PC-3 (cell line): ENCODE results near the gene SNX8.

ENCODE experiments used
- EZH2 ChIP-seq: fragments of 300-600 bp; sonication (generic); IDR thresholded peaks from one replicate; pipeline ENCODE4 v1.6.1; 2017; ENCODE audit warnings: antibody characterized with exemption, mild to moderate bottlenecking, low read length; ENCODE audit not compliant: unreplicated experiment
- EZH2phosphoT487 ChIP-seq: fragments of 300-600 bp; sonication (generic); IDR thresholded peaks from 2 replicates; pipeline ENCODE4 v1.6.1; 2018; ENCODE audit warnings: mild to moderate bottlenecking, antibody characterized with exemption, low read length, borderline replicate concordance
- TF ChIP-seq, protein P1 (sequence below): fragments of 300-600 bp; sonication (generic); conservative IDR thresholded peaks from 2 replicates; pipeline ENCODE4 v1.5.1; 2017; ENCODE audit warnings: antibody characterized with exemption, low read depth, mild to moderate bottlenecking, low read length

DNA sequence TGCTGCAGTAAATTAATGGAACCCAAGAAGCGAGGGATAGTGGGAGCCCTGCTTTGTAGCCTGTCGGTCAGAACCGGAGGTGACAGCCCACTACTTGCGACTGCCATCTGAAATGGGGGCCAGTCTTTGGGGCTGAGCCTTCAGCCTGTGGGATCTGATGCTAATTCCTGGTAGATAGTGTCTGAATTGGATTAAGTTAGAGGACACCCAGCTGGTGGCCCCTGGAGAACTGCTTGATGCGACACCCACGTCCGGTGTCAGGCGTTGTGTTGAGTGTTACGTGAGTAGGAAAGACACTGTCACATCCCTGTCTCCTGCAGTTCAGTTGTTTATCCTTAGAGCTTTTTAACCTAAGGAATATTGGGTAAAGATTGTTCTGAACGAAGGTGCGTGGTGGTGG, 45.4 kb upstream of the SNX8 start:
- TF ChIP-seq, protein P1, sequence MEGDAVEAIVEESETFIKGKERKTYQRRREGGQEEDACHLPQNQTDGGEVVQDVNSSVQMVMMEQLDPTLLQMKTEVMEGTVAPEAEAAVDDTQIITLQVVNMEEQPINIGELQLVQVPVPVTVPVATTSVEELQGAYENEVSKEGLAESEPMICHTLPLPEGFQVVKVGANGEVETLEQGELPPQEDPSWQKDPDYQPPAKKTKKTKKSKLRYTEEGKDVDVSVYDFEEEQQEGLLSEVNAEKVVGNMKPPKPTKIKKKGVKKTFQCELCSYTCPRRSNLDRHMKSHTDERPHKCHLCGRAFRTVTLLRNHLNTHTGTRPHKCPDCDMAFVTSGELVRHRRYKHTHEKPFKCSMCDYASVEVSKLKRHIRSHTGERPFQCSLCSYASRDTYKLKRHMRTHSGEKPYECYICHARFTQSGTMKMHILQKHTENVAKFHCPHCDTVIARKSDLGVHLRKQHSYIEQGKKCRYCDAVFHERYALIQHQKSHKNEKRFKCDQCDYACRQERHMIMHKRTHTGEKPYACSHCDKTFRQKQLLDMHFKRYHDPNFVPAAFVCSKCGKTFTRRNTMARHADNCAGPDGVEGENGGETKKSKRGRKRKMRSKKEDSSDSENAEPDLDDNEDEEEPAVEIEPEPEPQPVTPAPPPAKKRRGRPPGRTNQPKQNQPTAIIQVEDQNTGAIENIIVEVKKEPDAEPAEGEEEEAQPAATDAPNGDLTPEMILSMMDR, result no peak
- TF ChIP-seq EZH2 (no peak), EZH2phosphoT487 (no peak)
